Islet precursor cell (in vitro differentiated cells): ENCODE results near the gene PTPRE.

ENCODE experiments used
- DNase-seq: peaks from one replicate; pipeline ENCODE4 v3.0.0-alpha.2; 2018

Gene PTPRE

DNA sequence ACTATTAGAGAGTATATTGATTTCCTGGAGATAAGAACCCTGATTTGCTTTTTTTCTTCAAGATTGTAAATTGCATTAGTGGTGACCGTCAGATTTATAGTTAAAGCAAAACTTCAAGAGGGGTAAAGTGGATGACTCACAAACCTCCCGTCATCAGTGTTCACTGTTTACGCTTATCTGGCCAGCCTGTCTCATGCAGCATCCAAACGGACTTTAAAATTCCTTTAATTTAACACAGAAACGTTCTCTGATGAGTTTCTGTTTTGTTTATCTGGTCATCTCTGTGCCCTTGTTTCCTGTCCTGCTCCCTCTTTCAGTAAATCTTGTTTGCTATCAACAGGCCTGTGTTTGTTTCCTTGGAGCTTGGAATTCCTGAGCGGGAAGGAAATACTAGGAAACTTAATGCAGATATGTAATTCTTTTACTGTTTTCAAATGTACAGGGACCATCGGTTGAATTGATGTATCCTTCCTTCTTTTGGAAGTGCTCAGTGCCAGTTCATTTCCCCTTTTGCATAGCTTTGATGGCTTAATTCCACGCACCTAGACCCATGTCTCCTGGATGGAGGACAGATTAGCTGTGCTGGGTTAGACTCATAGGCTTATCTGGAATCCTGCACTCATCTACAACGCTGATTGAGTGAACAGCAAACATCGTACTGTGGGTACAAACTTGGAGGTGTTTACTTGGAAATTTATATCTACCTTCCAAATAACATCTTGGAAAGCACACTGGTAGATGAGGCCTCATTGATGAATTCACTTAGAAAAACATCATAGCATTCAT, 21.3 kb downstream of the PTPRE start:
- DNase-seq: peak; percentile 84

DNA sequence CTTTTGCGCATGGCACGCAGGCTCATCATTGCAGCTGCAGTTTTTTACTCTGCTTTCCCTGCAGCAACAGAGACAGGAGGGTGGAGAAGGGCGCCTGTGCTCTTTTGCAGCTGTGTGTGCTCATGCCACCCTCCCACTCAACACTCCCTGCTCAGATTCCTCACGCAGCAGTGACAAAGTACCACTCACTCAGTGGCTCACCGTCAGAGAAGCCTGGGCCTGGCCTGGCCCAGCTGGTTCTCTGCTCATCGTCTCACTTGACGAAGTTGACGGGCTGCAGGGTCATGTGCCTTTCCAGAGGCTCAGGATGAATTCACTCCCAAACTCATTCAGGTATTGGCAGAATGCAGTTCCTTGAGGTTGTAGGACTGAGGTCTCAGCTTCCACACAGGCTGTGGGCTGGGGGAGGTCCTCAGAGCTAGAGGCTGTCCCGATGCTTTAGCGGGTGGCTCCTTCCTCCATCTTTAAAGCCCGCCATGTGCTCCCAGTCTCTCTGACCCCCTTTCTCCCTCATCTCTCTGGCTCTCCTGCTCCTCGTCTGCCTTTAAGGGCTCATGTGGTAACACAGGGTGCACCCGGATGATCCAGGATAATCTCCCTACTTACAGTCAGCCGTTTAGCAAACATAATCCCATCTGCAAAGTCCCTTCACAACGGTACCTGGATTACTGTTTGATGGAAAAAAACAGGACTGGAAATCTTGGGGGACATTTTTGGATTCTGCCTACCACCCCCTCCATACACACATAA, 25.8 kb downstream of the PTPRE start:
- peak; percentile 80 for DNase-seq

DNA sequence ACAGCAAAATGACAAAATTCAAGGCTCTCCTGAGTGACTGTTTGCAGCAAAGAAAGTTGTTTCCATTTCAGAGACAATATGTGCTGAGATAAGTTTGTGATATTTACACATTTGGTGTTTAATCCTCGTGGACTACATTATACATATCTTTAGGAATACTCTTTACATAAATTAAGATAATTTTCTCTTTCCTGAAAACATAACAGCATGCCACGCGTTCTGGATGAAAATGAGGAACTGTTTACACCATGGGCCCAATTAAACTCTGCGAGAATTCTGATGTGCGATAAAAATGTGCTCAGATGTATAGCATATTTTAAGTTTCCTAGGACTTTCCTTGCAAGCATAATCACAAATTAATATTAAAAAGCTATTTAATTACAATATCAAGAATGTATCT, 26.4 kb downstream of the PTPRE start:
- no peak for DNase-seq

DNA sequence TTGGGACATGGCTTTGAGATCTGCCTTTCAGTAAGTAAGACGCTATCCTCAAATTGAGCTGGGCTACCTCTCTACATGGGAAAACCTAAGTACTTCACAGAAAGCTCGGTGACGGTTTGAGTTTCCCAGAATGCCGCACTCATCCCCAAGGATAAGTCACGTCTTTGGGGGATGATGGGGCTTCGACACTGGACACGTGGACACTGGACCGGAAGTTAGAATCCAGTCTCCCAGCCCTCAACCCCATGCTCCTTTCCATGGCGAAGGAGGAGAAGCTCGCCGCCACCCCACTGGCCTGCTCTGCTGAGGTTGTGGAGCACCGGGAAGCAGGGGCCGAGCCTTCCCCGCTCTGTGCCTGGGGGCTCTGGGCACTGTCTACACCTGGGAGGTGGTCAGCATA, 27.5 kb downstream of the PTPRE start:
- peak; percentile 40 for DNase-seq

DNA sequence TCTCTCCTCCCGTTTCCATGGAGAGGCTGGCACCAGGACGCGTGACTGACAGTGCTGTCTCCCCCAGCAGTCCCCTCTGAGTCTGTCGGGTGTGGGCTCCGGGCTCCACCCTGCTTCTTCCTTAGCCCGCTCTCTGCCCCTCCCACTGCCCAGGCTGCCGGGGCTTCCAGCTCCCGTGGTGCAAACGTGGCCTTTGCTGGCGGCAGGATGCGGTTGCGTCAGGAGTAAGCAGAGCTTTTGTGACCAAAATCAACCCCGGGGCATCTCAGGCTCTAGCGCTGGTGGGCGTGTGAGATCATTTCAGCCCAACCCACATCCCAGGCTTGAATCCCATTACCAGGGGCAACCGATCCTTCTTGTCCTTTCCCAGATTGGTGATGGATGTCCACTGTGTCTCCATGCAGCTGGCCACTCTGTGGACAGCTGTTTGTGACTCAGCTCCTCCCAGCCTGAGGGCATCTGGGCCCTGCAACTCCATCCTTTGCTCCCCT, 28.2 kb downstream of the PTPRE start:
- DNase-seq: peak; percentile 57

DNA sequence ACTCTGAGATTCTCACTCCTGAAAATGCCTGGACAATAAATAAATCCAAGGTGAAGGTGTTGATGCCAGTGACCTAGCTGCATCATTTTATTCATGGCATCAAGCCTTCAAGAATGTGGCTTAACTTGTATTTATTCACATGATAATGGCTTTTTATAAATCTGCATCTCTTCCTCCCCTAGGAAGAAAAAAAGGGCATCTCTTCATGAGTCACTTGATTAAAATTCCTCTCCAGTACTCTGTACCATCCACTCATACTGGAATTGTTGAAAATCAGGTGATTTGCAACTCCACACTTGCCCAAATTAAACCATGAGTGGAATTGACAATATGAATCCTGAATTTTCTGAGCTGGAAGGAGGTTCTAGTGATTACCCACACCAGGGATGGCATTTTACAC, 30.2 kb downstream of the PTPRE start:
- DNase-seq: no peak

DNA sequence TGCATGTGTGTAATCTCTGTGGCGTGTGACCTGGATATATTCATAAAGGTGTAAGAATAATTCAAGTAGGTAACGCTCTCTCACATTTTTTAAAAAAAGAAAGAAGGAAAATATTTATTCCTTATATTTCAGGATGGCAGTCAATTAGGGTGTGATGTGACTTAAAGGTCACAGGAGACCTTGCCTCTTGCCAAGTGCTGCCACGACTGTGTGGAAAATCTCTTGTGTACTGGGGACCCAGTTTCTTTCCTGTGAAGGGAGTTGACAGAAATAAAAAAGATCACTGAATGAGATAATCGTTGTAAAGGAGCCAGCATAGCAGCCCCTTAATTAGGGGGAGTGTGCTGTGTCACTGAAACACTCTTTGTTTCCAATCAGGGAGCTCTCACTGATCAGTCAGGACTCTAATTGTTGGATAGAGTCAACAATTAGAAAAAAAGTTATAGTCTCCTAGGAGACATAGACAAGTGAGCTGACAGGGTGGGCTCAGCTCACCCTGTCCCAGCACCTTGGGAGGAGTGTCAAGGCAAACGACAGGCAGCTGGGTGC, 31.1 kb downstream of the PTPRE start:
- DNase-seq: peak; percentile 47

DNA sequence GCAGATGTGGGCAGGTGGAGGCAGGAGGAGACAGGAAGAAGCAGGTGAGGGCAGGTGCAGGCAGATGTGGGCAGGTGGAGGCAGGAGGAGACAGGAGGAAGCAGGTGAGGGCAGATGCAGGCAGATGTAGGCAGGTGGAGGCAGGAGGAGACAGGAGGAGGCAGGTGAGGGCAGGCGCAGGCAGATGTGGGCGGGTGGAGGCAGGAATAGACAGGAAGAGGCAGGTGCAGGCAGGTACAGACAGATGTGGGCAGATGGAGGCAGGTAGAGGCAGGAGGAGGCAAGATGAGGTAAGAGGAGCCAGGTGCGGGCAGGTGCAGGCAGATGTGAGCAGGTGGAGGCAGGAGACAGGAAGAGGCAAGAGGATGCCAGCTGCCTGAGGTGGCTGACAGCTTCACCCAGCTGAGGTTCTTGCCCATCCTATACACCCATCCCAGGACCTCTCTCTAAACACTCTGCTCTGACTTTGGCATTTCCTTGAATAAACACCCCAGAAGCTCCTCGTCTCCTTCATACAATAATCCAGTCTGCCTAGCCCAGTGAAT, 33.0 kb downstream of the PTPRE start:
- DNase-seq: no peak

DNA sequence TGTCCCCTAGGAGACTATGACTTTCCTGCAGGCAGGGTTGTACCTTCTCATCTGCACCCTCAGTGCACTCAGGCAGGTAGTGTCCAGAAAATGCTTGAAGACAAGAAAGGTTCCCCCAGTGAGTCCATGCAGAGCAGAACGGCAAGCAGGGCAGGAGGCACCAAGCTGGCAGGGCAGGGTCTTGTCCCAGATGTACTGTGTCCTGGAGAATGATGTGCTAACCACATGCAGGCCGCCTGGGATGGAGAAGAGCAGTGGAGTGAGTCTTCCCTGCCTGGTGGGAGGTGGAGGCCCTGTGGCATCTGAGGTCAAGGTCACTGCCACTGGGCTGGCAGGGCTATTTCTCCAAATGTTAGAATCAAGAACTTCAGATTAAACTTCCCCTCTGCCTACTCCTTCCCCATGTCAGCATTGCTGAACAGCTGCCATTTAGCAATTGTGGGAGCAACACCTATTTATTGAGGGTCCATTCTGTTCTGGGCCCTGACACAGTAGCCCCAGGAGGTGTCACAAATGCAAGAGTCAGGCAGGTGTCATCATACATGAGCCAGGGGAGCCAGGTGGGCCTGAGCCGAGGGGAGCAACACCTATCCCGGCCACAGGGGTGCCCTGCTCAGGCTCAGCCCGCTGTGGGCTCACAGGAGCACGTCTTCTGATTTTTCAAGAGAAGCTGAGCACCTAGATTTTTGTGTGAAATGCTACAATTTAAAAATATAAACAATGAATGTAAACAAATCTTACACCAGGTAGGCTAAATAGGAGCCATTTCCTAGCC, 34.1 kb downstream of the PTPRE start:
- no peak for DNase-seq

DNA sequence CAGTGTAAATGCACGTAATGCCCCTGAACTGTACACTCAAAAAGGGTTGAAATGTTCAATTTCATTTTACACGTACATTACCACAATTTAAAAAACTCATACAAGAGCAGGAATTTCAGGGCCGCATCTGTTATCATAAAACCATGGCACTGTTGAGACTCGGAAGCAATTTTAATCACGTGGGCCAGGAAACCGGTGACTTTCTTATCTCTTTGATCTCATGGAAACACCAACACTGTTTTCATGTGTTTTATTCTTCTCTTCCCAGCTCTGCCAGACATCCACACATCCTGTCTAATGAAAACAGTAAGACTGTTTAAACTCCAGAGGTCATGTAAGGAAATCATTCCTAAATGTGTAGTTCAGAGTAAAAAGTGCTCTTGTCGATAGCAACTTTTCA, 35.9 kb downstream of the PTPRE start:
- no peak for DNase-seq

DNA sequence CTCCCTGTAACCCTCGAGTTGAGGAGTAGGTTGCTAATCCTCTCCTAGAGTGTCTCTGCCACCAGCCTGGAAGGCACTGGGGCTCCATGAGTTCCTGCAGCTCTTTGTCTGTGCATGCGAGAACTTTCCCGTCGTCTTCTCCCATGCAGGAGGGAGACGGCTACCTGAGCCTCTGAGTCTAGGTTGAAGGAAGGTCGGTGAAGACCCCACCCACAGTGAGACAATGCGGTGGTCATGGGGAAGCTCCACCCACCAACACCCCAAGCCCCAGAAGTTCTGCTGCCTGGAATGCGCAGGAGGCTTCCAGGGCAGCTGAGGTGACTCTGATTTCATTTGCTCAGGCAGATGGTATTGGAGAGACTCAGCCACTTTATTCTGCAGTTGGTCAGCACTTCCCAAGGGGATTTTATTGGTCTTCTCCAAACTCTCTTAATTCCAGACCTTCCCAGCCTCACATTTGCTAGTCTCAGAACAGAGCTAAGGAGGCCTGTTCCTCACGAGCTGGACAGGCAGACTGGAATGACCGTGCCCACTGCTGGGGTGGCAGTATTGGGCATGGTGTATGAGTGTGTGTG, 36.5 kb downstream of the PTPRE start:
- DNase-seq: no peak

DNA sequence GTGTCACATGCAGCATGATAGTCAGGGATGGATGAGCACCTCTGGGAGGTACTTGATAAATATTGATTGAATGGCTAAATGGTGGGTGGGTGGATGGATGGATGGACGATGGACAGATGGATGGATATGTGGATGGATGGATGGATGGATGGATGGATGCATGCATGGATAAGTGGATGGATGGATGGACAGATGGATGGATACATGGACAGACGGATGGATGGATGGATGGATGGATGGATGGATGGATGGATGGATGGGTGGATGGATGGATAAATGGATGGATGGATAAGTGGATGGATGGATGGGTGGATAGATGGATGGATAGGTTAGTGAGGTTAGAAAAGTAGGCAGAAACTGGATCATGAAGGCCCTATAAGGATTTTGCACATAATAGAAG, 37.4 kb downstream of the PTPRE start:
- no peak for DNase-seq

DNA sequence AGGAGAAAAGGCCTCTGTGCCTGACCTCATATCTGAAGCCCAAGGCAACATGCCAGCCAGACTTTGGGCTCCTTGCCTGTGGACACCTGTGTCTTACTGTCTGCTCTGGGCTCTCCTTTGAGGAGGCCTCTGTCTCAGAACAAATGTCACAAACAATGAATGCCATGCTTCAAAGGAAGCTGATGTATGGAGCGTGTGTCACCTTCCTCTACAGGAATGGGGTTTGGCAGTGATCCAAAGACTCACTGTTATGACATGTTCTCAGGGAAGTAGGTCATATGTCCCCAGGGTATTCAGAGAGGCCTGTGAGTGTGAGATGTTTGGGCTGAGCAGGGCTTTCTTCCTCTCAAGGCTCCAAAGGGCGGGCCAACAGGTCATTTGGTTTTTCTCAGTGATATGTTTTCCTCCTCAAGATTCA, 38.4 kb downstream of the PTPRE start:
- DNase-seq: peak; percentile 72

DNA sequence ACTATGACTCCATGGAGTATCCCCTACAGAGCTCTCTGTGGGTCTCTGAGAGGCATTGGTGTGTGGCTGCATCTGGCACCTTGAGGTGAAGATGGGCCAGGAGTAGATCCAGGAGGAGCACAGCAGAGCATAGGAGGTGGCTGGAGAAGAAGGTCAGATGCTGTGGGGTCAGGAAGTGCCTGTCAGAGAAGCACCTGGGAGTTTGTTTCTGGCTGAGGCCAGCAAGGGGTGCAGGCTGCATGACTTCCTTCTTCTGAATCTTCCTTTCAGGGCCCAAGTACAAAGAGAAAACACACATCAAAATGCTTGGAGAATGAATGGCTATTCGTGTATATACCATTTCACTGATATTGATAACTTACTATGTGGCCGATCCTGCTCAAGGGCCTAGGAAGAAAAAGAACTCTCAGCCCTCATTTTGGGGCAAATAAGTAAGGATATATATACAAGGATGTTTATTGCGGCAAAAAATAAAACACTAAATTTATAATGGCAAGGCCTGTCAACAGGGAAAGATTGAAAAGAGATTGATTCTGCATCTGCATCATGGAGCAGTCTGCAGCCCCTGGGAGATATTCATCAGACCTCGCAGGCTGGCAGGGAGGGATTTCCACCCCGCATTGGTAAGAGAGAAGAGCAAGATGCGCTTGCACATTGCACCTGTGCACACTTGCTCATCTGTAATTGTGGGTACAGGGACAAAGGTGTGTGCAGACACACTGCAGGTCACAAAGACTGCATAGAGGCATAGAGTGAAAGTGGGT, 39.2 kb downstream of the PTPRE start:
- DNase-seq: no peak

DNA sequence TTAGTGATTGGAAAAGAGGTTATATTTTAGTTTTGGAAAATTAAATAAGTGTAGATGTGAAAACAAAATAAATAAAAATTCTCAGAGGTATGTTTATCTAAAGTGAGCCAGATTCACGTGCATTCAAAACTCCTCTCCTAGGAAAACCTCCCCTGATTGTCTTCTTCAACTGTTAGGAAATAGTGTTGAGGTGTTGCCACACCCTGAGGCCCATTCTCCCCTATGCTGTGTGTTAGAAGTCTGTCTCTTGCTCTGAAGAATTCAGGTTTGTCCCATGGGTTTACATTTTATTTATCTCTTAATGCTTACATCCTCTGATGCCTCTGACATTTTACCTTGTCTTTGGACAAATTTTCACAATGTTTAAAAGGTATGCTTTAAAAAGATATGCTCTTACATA, 40.3 kb downstream of the PTPRE start:
- no peak for DNase-seq

DNA sequence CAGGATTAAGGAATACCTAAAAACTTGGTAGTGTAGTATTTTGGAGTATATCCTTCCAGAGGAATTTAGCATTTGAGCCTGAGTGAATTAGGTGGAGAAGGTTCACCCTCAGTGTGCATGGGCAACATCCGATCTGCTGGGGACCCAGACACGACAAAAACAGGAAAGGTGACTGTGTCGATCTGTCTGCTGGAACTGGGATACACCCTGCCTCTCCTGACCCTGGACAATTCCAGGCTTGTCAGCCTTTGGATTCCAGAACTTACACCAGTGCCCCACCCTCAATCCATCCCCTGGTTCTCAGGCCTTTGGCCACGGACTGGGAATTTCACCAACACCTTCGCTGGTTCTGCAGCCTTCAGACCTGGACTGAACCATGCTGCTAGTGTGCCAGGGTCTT, 41.9 kb downstream of the PTPRE start:
- no peak for DNase-seq

DNA sequence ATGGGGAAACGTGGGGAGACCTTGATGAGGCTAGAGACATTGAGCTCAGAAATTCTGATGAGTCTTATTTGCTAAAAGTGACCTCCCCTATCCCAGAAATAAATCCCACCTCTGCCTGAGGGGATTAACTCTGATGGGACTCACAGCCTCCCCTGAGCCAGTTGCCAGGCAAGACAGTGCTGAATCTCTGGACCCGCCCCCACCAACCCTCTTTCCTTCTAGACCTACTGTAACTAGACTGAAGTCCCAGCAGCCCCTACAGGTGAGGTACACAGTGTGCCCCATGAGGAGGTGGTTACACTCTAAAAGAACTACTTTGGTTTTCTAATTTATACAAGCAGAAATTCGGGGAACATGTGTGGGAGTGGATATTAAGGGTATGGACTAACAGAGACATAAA, 42.9 kb downstream of the PTPRE start:
- no peak for DNase-seq

DNA sequence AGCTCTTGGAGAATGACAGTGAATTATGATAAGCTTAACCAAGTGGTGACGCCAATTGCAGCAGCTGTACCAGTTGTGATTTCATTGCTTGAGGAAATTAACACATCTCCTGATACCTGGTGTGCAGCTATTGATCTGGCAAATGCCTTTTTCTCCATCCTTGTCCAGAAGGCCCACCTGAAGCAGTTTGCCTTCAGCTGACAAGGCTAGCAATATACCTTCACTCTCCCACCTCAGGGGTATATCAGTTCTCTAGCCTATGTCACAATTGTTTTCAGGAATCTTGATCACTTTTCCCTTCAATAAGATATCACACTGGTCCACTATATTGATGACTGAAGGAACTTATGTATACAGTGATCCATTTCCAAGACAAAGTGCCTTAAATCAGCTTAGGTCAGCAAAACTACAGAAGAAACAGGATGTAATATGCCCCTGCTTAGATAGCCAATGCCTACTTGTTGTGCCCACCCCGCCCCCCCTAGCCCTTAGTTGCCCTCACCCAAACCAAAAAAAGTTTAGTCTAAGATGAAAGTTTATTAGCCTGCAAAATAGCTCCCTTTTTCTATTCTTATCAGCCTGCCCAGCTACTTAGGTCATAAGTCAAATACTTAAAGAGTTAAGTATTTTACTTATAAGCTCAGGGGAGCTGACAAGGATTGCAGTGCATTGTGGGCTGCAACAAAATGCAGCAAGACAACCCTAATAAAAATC, 45.1 kb downstream of the PTPRE start:
- no peak for DNase-seq

DNA sequence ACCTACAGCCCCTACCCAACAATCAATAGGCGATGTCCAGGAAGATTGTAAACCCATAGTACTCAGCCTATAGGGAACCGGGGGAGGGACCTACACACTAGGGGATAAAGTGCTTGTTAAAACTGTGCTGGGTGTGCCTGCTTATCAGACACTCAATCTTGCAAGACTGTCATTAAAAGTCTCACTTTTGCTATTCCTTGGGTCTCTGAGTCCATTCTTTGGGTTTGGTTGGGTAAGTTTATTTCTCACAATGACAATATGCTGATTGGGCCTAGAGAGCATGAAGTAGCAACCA, 45.6 kb downstream of the PTPRE start:
- DNase-seq: peak; percentile 21

DNA sequence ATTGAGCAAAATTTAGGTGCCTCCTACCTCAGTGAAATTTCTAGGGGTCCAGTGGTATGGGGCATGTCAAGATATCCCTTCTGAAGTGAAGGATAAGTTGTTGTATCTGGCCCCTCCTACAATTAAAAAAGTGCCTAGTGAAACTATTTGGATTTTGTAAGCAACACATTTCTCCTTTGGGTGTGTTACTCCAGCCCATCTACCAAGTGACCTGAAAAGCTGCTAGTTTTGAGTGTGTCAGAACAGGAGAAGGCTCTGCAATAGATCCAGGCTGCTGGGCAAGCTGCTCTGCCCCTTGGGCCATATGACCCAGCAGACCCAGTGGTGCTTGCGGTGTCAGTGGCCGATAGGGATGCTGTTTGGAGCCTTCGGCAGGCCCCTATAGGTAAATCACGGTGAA, 46.0 kb downstream of the PTPRE start:
- peak; percentile 36 for DNase-seq

DNA sequence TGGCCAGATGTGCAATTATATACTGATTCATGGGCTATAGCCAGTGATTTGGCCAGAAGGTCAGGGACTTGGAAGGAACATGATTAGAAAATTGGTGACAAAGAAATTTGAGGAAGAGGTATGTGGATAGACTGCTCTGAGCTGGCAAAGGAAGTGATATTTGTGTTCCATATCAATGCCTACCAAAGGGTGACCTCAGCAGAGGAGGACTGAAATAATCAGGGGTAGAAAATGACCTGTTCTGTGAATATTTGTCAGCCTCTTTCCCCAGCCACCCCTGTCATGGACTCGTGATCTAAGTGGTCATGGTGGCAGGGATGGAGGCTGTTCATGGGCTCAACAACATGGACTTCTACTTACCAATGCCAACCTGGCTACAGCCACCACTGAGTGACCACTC, 47.0 kb downstream of the PTPRE start:
- no peak for DNase-seq
